ENCODE data around the gene KLHL15. TPM values are rescaled to one million over a fixed set of nuclear protein-coding genes. Genes with fewer than 3 reads are reported as not detected.

KLHL15 gene
- total RNA-seq, 1 experiment from 2014 or later: 7.2 TPM

DNA sequence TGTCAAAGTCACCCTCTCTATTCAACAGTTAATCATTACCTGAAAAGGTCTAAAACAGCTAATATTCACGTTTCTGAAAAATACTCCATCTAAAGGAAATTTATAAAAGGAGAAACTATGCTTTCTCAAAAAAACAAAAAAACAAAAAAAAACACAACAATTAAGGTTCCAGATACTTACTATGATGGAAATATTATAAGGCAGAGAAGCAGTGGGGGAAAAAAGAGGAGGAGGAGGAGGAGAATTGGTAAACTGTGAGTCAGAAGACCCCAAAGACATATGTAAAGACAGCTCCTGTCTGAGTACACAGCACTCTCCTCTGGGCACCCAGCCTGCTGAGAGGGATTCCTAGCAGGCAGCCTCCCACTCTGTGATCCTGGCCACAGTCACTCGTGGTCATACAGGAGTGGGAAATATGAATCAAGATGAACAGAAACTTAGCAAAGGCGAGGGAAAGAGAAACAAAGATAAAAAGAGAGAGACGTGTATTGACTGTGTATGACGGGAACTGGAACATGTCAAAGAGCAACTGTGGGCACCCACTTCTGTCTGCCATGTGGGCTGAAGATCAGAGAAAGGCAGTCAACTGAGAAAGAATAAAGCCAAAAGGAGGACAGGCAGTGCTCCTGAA, 12.5 kb downstream of the KLHL15 start:
- H3K27me3 Mint-ChIP-seq (ENCODE audit: low read depth): no peaks in the 10 kb centered on the region
- H3K27ac Mint-ChIP-seq: peak overlapping the region; percentile 1; the same call in 1 of the 2 replicates
- peaks cover 2% of the 10 kb centered on the region; the same call in 1 of the 2 replicates for H3K36me3 Mint-ChIP-seq
- ChIA-PET POLR2A (no interaction called here), CTCF (no interaction called here)
- no peaks in the 10 kb centered on the region for H3K9me3 Mint-ChIP-seq
- no peak overlapping the region for H3K4me3 Mint-ChIP-seq
- DNase-seq (ENCODE audit: low spot score): no peak
- no peak for TF ChIP-seq NR3C1 (CRISPR knock-in tag; conservative IDR thresholded peaks at IDR 0.05; ENCODE audit: low read depth)
- TF ChIP-seq ZNF121 (CRISPR knock-in tag; IDR thresholded peaks at IDR 0.05): no peak
- TF ChIP-seq, protein P1, sequence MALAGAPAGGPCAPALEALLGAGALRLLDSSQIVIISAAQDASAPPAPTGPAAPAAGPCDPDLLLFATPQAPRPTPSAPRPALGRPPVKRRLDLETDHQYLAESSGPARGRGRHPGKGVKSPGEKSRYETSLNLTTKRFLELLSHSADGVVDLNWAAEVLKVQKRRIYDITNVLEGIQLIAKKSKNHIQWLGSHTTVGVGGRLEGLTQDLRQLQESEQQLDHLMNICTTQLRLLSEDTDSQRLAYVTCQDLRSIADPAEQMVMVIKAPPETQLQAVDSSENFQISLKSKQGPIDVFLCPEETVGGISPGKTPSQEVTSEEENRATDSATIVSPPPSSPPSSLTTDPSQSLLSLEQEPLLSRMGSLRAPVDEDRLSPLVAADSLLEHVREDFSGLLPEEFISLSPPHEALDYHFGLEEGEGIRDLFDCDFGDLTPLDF (CRISPR knock-in tag; IDR thresholded peaks at IDR 0.05): no peak
- TF ChIP-seq, protein P2, sequence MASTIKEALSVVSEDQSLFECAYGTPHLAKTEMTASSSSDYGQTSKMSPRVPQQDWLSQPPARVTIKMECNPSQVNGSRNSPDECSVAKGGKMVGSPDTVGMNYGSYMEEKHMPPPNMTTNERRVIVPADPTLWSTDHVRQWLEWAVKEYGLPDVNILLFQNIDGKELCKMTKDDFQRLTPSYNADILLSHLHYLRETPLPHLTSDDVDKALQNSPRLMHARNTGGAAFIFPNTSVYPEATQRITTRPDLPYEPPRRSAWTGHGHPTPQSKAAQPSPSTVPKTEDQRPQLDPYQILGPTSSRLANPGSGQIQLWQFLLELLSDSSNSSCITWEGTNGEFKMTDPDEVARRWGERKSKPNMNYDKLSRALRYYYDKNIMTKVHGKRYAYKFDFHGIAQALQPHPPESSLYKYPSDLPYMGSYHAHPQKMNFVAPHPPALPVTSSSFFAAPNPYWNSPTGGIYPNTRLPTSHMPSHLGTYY (CRISPR knock-in tag; IDR thresholded peaks at IDR 0.05): no peak
- no peak for TF ChIP-seq ZBTB21 (CRISPR knock-in tag; IDR thresholded peaks at IDR 0.05; ENCODE audit: borderline replicate concordance)
- TF ChIP-seq CBFB (CRISPR knock-in tag; IDR thresholded peaks at IDR 0.05; ENCODE audit: low read depth): no peak
- no peak for TF ChIP-seq MYBL2 (CRISPR knock-in tag; IDR thresholded peaks at IDR 0.05)
- TF ChIP-seq PRRX2 (CRISPR knock-in tag; IDR thresholded peaks at IDR 0.05): no peak
- no peak for TF ChIP-seq IRF1 (CRISPR knock-in tag; IDR thresholded peaks at IDR 0.05)
- TF ChIP-seq ZNF671 (CRISPR knock-in tag; IDR thresholded peaks at IDR 0.05): no peak
- TF ChIP-seq NR2C2 (CRISPR knock-in tag; IDR thresholded peaks at IDR 0.05): no peak
- TF ChIP-seq, protein P3, sequence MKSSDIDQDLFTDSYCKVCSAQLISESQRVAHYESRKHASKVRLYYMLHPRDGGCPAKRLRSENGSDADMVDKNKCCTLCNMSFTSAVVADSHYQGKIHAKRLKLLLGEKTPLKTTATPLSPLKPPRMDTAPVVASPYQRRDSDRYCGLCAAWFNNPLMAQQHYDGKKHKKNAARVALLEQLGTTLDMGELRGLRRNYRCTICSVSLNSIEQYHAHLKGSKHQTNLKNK (CRISPR knock-in tag; IDR thresholded peaks at IDR 0.05): no peak
- TF ChIP-seq, protein P4, sequence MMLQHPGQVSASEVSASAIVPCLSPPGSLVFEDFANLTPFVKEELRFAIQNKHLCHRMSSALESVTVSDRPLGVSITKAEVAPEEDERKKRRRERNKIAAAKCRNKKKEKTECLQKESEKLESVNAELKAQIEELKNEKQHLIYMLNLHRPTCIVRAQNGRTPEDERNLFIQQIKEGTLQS (CRISPR knock-in tag; conservative IDR thresholded peaks at IDR 0.05): no peak
- H3K4me1 Mint-ChIP-seq: no peaks in the 10 kb centered on the region
- ATAC-seq: no peak

DNA sequence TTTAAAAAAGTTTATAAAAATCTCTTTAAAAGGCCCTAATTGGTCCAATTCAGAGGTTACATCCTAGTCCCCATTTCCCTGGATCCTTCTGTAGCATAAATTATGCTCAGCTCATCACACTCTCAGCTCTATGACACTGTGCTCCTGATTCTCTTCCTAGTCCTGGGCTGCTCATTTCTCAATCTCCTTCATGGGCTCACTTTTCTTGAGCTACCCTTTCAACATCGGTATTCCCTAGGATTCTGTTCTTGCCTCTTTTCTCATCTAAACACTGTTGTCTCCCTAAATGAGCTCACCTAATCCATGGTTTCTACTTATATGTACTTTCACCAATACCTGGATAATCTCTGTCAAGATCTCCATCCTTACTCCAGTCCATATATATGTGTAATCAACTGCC, 14.7 kb downstream of the KLHL15 start:
- no peak for ATAC-seq
- DNase-seq (ENCODE audit: low spot score): no peak
- Mint-ChIP-seq H3K4me3 (no peak overlapping the region), H3K4me1 (no peaks in the 10 kb centered on the region; the same call in 1 of the 2 replicates), H3K9me3 (no peaks in the 10 kb centered on the region), H3K27me3 (ENCODE audit: low read depth) (no peaks in the 10 kb centered on the region), H3K27ac (no peak overlapping the region), H3K36me3 (peaks cover 1% of the 10 kb centered on the region; the same call in 1 of the 2 replicates)
- POLR2A ChIA-PET: no interaction called here
- CTCF ChIA-PET: interaction anchor here (0.6 to 1.0 kb wide), 2 partner anchors 42 to 83 kb away, joined by 3 to 4 read pairs; no protein-coding TSS in a partner anchor
- no peak for TF ChIP-seq ZNF121 (CRISPR knock-in tag; IDR thresholded peaks at IDR 0.05)
- no peak for TF ChIP-seq MYBL2 (CRISPR knock-in tag; IDR thresholded peaks at IDR 0.05)
- TF ChIP-seq, protein P5, sequence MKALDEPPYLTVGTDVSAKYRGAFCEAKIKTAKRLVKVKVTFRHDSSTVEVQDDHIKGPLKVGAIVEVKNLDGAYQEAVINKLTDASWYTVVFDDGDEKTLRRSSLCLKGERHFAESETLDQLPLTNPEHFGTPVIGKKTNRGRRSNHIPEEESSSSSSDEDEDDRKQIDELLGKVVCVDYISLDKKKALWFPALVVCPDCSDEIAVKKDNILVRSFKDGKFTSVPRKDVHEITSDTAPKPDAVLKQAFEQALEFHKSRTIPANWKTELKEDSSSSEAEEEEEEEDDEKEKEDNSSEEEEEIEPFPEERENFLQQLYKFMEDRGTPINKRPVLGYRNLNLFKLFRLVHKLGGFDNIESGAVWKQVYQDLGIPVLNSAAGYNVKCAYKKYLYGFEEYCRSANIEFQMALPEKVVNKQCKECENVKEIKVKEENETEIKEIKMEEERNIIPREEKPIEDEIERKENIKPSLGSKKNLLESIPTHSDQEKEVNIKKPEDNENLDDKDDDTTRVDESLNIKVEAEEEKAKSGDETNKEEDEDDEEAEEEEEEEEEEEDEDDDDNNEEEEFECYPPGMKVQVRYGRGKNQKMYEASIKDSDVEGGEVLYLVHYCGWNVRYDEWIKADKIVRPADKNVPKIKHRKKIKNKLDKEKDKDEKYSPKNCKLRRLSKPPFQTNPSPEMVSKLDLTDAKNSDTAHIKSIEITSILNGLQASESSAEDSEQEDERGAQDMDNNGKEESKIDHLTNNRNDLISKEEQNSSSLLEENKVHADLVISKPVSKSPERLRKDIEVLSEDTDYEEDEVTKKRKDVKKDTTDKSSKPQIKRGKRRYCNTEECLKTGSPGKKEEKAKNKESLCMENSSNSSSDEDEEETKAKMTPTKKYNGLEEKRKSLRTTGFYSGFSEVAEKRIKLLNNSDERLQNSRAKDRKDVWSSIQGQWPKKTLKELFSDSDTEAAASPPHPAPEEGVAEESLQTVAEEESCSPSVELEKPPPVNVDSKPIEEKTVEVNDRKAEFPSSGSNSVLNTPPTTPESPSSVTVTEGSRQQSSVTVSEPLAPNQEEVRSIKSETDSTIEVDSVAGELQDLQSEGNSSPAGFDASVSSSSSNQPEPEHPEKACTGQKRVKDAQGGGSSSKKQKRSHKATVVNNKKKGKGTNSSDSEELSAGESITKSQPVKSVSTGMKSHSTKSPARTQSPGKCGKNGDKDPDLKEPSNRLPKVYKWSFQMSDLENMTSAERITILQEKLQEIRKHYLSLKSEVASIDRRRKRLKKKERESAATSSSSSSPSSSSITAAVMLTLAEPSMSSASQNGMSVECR (CRISPR knock-in tag; IDR thresholded peaks at IDR 0.05; ENCODE audit: borderline replicate concordance): no peak
- no peak for TF ChIP-seq SMAD4 (CRISPR knock-in tag; IDR thresholded peaks at IDR 0.05)
- TF ChIP-seq, protein P6, sequence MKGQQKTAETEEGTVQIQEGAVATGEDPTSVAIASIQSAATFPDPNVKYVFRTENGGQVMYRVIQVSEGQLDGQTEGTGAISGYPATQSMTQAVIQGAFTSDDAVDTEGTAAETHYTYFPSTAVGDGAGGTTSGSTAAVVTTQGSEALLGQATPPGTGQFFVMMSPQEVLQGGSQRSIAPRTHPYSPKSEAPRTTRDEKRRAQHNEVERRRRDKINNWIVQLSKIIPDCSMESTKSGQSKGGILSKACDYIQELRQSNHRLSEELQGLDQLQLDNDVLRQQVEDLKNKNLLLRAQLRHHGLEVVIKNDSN (CRISPR knock-in tag; IDR thresholded peaks at IDR 0.05): no peak
- TF ChIP-seq CREB1 (CRISPR knock-in tag; IDR thresholded peaks at IDR 0.05): no peak
- TF ChIP-seq TEAD4 (CRISPR knock-in tag; IDR thresholded peaks at IDR 0.05): no peak
- TF ChIP-seq ZNF512 (CRISPR knock-in tag; IDR thresholded peaks at IDR 0.05; ENCODE audit: borderline replicate concordance): no peak
- no peak for TF ChIP-seq GTF2I (CRISPR knock-in tag; conservative IDR thresholded peaks at IDR 0.05)
- no peak for TF ChIP-seq GRHL2 (CRISPR knock-in tag; IDR thresholded peaks at IDR 0.05; ENCODE audit: insufficient replicate concordance, severe bottlenecking)
- no peak for TF ChIP-seq SMAD3 (CRISPR knock-in tag; IDR thresholded peaks at IDR 0.05; ENCODE audit: borderline replicate concordance)
- TF ChIP-seq KAT7 (CRISPR knock-in tag; IDR thresholded peaks at IDR 0.05; ENCODE audit: borderline replicate concordance): no peak
- TF ChIP-seq JAZF1 (CRISPR knock-in tag; IDR thresholded peaks at IDR 0.05): no peak
- no peak for TF ChIP-seq GABPB1 (CRISPR knock-in tag; IDR thresholded peaks at IDR 0.05)
- no peak for TF ChIP-seq ZNF423 (CRISPR knock-in tag; IDR thresholded peaks at IDR 0.05)

All from WTC11 (cell line).